HG03378 (cell line): ENCODE results near the gene GFER.
"Not testable (repeated sequence)": the region's sequence is repeated elsewhere in the genome, so short reads cannot be mapped to it uniquely, and the experiment has no call there.

Experiments
- ATAC-seq: cut with Tn5 transposase; IDR thresholded peaks from one replicate; pipeline ENCODE4 v1.9.1; 2021; ENCODE audit warnings: mild to moderate bottlenecking, moderate library complexity; ENCODE audit not compliant: unreplicated experiment

GFER gene

DNA sequence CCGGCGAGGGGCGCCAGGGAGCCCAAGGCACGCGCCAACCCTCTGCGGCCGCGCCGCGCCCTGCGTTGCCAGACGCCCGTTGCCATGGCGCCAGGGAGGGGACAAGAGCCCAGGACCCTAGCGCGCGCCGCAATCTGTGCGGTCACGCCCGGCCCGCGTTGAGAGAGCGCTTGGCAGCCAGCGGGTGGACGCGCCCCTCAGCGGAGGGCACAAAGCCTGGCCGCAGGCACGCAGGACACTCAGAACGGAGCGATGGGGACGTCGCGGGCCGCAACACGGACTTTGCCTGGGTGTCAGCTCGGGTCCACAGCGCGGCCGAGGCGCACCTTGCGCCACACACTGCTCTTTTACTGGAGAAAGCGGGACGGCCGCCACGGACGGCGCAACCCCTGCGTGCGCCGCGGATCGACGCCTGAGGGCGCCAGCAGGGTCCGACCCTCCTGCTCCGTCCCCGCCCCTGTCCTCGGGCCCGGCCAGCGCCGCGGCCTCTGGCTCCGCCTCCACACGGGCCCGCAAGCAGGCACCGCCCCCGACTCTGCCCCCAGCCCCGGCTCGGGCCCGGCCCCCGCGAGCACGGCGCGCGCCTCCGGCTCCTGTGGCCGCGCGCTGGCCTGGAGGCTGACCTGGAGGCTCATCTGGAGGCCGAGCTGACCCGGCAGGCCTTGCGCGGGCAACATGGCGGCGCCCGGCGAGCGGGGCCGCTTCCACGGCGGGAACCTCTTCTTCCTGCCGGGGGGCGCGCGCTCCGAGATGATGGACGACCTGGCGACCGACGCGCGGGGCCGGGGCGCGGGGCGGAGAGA lies at the start of gene GFER:
TSS of gene GFER (plus strand) at position 650 of the 803 bp plus-strand sequence. CDS start at position 676, 26 bp downstream.
- peak; percentile 48 for ATAC-seq

GRCh38 chr16:1936945-1937479 lies 47.0 kb upstream of the GFER start:
- ATAC-seq = no peak

DNA sequence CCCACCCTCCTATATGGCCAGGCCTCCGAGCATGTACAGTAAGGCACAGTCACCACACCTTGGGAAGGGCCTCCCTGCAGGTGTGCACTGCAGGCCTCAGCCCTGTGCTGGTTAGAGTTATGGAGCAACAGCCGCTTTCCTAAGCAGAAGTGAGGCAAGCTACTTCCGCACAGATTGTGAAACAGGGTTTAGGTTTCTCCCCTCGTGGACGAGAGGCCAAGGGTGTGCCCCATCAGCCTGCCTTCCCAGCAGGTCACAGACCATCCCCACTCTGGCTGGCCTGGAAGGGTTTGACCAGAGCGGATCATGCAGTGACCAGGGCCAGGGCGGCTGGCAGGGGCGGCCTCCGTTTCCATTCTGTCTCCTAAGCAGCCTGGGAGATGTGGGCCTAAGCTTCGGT lies 45.7 kb upstream of the GFER start:
- no peak for ATAC-seq

GRCh38 chr16:1938910-1939309 lies 45.1 kb upstream of the GFER start:
- no peak for ATAC-seq

DNA sequence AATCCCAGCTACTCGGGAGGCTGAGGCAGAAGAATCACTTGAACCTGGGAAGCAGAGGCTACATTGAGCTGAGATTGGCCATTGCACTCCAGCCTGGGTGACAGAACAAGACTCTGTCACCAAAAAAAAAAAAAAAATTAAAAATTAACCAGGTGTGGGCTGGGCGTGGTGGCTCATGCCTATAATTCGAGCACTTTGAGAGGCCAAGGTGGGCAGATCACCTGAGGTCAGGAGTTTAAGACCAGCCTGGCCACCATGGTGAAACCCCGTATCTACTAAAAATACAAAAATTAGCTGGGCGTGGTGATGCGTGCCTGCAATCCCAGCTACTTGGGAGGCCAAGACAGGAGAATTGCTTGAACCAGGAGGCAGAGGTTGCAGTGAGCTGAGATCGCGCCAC lies 44.2 kb upstream of the GFER start:
- ATAC-seq = not testable (repeated sequence)

GRCh38 chr16:1940273-1941161 lies 43.5 kb upstream of the GFER start:
- ATAC-seq = no peak

- no peak for ATAC-seq
Measured at GRCh38 chr16:1941162-1942046, 42.6 kb upstream of the GFER start.

DNA sequence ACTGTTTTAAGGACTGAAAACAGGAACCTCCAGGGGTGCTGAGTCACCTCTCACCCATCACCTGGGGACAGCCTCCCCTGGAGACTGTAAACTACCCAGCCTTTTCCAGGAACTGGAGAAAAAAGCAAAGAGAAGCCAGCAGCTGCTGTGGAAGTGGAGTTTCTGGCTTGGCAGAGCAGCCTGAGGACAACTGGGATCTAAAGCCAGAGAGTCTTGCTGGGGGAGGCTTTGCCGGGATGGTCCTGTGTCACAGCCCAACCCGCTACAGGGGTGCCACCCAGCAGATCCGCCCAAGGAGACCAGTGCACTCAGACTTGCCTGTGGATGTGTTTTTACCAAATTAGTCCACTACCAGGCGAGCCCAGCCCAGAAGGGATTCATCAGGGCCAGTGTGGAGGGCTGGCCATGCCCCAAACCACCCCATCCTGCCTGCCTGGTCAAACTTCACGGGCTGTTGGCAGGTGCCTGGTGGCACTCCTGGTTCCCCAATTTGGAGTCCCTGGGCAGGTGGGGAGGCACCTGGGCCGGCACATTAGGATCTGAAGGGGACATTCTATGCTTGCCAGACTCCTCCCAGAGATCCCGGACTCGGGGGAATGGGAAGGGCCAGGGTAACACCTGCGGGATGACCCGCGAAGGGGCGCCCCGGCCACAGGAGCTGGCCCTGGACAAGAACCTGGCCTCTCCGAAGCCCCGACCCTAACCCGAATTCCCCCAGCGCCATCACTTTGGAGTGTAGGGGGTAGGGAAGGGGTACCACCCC lies 41.8 kb upstream of the GFER start:
- no peak for ATAC-seq

DNA sequence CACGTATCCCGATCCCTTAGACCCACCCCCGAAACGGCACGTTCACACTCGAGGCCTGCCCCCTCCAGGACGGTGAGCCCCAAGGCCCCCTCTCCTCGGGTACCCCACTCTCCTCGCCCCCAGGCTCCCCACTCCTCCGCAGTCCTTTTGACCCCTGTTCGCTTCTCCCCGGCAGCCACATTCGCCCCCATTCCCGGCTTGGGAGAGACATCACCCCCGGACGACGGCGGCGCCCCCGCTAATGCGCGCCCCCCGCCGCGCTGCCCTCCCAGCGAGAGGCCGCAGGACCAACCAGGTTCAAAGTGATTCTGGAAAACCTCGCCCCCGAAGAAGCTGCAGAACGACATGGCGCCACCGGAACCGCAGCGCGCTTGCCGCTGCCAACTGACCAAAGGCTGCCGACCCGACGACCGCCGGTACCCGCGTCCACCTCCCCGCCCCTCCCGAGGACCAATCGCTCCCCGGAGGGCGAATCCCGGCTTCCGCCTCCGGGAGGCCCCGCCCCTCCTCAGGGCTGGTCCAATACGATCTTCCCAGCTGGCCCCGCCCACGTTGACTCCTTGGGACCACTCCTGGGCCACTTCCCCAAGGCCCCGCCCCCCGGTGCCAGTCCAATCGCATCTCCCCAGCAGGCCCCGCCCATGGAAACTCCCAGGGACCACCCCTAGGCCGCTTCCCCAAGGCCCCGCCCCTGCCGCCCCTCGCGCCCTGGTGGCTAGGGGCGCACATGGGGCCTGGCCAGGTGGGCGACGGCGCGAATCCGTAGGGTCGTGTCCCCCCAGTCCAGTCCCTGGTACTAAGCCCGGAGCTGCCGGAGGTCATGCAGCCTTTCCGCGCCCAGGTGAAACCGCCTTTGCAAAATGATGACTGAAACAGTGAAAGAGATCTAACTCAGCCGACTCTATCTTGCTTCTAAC lies 40.9 kb upstream of the GFER start, which contains the start of gene MSRB1:
TSS of gene MSRB1 (minus strand) at position 390 of the 917 bp plus-strand sequence. CDS start at position 347, 43 bp downstream.
- ATAC-seq = peak; percentile 79

GRCh38 chr16:1944612-1945199 lies 39.3 kb upstream of the GFER start:
- ATAC-seq = no peak

- no peak for ATAC-seq
Measured at GRCh38 chr16:1945559-1946391, 38.2 kb upstream of the GFER start.

DNA sequence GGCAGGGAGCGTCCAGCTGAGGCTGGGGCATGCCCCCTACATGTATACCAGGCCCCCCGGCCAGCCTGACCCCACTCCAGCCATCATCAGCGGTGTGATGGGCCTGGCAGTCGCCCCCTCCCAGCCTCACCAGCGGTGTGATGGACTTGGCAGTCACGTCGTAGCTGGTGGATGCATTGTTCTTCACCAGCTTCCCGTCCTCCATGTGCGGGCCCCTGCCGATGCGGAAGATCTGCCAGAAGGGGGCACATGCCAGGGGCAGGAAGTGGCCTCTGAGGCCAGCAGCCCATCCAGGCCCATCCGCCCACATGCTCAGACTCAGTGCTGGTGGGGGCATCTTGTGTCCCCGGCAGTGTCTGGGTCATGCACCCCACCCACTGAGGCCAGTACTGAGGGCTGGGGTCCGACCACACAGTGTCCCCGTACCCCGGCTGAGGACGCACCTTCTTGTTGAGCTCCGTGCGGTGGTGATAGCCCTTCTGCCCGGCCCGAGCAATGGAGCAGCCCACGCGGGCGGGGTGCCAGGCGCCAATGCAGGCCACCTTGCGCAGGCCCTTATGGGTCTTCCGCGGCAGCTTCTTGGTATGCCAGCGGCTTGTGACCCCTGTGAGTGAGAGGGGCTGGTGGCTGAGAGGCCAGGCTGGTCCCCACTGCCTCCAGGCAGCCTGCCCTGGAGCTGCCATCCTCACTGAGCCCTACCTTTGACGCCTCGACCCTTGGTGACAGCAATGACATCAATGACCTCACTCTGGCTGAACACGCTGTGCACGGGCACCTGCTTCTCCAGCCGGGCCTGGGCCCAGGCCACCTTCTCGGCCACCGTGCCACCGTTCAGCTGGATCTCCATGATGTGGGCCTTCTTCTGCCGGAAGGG lies 37.3 kb upstream of the GFER start:
- no peak for ATAC-seq

DNA sequence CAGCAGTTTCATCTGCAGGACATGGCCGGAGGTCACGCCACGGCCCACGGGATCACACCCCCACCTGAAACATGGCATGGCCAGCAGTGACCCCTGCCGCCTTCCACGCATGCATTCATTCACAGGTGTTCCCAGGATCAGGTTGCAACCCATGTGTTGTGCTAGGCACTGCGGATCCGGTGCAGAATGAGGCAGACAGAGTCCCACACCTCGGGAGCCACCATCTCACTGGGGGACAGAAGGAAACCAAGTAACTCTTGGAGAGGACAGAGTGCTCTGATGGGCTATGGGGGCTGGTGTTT lies 36.7 kb upstream of the GFER start:
- ATAC-seq = no peak

GRCh38 chr16:1949507-1949906 lies 34.5 kb upstream of the GFER start:
- ATAC-seq = no peak

DNA sequence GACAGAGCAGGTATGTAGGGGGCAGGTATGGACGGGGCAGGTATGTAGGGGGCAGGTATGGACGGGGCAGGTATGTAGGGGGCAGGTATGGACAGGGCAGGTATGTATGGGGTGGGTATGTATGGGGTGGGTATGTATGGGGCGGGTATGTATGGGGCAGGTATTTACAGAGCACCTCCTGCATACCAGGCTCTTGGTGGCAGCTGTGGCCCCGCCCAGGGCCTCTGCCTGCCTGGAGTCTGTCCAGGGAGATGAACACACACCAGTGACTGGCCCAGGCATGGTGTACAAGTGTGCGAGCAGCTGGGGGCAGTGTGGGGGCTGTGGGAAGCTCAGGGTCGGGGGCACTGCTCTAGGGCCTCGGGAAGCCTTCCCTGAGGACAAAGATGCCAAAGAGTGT lies 33.9 kb upstream of the GFER start:
- no peak for ATAC-seq

- no peak for ATAC-seq
Measured at GRCh38 chr16:1950559-1950958, 33.4 kb upstream of the GFER start.

DNA sequence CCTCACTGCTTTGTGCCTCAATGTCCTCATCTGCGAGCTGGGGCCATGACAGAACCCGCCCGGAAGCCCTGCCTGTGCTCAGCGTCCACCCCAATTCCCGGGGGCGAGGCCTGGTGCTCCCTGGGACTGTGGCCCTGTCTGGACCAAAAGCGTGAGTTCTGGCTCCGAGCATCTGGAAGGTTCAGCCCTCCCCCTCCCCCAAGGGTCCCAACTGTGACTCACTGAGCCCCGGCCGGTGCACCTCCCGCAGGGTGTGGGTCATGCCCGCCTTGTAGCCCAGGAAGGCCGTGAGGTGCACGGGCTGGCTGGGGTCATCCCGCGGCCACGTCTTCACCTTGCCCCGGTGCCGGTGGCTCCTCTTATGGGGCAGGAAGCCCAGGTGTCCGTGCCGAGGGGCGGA lies 30.3 kb upstream of the GFER start:
- ATAC-seq = no peak
